ENCODE data around the gene TMEM39A.
A peak's percentile ranks its signal among the peaks of the same experiment; 100 is the strongest.

Gene TMEM39A

GRCh38 chr3:119463171-119464169 lies at the start of gene TMEM39A:
Gene TMEM39A, minus strand, starts transcription at chr3:119463615. Its CDS starts 1,541 bp downstream, at chr3:119462074.
- TF ChIP-seq, protein P1, sequence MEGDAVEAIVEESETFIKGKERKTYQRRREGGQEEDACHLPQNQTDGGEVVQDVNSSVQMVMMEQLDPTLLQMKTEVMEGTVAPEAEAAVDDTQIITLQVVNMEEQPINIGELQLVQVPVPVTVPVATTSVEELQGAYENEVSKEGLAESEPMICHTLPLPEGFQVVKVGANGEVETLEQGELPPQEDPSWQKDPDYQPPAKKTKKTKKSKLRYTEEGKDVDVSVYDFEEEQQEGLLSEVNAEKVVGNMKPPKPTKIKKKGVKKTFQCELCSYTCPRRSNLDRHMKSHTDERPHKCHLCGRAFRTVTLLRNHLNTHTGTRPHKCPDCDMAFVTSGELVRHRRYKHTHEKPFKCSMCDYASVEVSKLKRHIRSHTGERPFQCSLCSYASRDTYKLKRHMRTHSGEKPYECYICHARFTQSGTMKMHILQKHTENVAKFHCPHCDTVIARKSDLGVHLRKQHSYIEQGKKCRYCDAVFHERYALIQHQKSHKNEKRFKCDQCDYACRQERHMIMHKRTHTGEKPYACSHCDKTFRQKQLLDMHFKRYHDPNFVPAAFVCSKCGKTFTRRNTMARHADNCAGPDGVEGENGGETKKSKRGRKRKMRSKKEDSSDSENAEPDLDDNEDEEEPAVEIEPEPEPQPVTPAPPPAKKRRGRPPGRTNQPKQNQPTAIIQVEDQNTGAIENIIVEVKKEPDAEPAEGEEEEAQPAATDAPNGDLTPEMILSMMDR (IDR thresholded peaks at IDR 0.05; ENCODE audit: borderline replicate concordance, insufficient read depth, low read depth, low read length): no peak
- H3K4me3 ChIP-seq (ENCODE audit: low read depth, low read length): peak within 1 kb of the TSS; percentile 88

GRCh38 chr3:119510690-119511089 lies 47.3 kb upstream of the TMEM39A start:
- TF ChIP-seq, protein P1 (IDR thresholded peaks at IDR 0.05; ENCODE audit: borderline replicate concordance, insufficient read depth, low read depth, low read length): no peak

GRCh38 chr3:119508172-119508845 lies 44.9 kb upstream of the TMEM39A start:
- no peak overlapping the region for H3K4me3 ChIP-seq (ENCODE audit: low read depth, low read length)
- TF ChIP-seq, protein P1 (IDR thresholded peaks at IDR 0.05; ENCODE audit: borderline replicate concordance, insufficient read depth, low read depth, low read length): no peak

More at GRCh38 chr3:119510690-119511089, 47.3 kb upstream of the TMEM39A start:
- no peak overlapping the region for H3K4me3 ChIP-seq (ENCODE audit: low read depth, low read length)

DNA sequence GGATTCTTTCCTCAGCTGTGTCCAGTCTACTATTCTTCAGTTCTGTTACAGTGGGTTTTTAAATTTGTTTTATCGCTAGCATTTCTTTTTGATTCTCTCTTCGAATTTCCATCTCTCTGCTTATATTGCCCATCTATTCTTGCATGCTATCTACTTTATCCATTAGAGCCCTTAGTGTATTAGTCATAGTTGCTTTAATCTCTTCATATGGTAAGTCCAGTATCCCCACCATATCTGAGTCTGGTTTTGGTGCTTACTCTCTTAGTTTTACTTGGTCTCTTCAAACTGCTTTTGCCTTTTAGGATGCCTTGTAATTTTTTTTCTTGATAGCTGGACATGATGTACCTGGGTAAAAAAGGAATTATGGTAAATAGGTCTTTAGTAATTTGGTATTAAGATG lies 44.0 kb upstream of the TMEM39A start:
- H3K4me3 ChIP-seq (ENCODE audit: low read depth, low read length): no peak overlapping the region
- TF ChIP-seq, protein P1 (IDR thresholded peaks at IDR 0.05; ENCODE audit: borderline replicate concordance, insufficient read depth, low read depth, low read length): no peak

DNA sequence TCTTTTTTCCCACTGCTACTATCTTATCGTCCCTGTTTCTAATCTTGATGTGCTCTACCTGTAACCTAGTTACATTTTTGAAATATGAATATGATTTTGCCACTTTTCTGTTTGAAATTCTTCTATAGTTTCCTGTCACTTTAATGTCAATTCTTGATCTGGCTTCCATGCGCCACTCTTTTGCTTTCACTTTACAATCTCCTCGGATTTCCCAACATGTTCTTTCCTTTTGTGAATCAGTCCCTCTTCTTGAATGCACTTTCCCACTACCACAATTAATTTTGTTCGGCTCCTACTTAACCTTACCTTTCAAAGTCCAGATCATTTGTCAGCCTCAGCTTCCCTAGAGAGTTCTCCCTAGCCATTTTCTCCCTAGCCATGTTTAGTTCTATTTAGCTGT lies 43.2 kb upstream of the TMEM39A start:
- no peak overlapping the region for H3K4me3 ChIP-seq (ENCODE audit: low read depth, low read length)
- TF ChIP-seq, protein P1 (IDR thresholded peaks at IDR 0.05; ENCODE audit: borderline replicate concordance, insufficient read depth, low read depth, low read length): no peak

GRCh38 chr3:119500901-119501300 lies 37.5 kb upstream of the TMEM39A start:
- no peak overlapping the region for H3K4me3 ChIP-seq (ENCODE audit: low read depth, low read length)
- TF ChIP-seq, protein P1 (IDR thresholded peaks at IDR 0.05; ENCODE audit: borderline replicate concordance, insufficient read depth, low read depth, low read length): no peak
